LNCaP clone FGC (cell line): ENCODE results near the gene TCERG1L.

Experiments
- DNase-seq: peaks from one replicate; pipeline ENCODE4 v3.0.0-alpha.2; 2011; ENCODE audit warnings: low read depth
- H3K4me3 ChIP-seq: 2 replicates; pipeline ENCODE4 v1.5.1; 2011; ENCODE audit warnings: mild to moderate bottlenecking, low read depth, low read length, control low read depth
- TF ChIP-seq, protein P1 (sequence below): IDR thresholded peaks from 2 replicates; pipeline ENCODE4 v1.5.1; 2012; ENCODE audit warnings: mild to moderate bottlenecking; ENCODE audit not compliant: control insufficient read depth, insufficient read depth; ENCODE audit errors: extremely low read depth

The TCERG1L gene

DNA sequence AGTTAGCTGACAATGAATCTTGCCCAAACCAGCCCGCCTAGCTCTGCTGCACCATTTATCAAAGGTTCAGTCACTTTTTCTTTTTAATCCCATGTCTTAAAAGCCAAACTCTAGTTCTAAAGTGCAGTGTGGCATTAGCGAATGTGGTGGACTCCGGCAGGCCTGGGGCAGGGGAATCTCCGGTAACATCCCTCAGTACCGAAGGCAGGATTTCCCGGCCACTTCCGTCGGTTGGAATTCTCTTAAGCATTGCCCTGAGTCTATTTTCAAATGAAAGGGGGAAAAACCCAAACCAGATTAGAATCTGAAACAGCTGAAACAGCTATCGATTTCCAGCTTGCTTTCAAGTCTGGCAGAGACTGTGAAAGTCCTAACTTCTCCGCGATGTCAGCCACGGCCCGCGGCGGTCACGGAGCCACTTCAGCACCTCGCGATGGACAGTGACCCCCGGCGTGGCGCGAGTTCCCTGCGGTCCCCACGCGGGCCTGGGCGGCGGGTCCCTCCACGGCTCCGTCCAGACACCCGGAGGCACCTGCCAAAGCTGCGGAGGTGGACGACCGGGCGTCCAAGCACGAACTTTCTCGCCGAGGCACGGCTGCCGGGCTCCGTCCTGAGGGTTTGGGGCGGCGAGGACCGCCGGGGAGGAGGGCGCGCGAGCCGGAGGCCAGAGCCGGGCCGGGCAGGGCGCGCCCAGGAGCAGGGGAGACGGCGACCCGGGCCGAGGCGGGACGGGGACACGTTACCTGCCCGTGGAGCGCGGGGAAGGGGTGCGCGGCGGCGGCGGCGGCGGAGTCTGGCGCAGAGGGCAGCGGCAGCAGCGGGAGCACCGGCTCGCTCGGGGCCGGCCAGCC, 745 bp downstream of the TCERG1L start:
- H3K4me3 ChIP-seq = no peak overlapping the region
- TF ChIP-seq, protein P1, sequence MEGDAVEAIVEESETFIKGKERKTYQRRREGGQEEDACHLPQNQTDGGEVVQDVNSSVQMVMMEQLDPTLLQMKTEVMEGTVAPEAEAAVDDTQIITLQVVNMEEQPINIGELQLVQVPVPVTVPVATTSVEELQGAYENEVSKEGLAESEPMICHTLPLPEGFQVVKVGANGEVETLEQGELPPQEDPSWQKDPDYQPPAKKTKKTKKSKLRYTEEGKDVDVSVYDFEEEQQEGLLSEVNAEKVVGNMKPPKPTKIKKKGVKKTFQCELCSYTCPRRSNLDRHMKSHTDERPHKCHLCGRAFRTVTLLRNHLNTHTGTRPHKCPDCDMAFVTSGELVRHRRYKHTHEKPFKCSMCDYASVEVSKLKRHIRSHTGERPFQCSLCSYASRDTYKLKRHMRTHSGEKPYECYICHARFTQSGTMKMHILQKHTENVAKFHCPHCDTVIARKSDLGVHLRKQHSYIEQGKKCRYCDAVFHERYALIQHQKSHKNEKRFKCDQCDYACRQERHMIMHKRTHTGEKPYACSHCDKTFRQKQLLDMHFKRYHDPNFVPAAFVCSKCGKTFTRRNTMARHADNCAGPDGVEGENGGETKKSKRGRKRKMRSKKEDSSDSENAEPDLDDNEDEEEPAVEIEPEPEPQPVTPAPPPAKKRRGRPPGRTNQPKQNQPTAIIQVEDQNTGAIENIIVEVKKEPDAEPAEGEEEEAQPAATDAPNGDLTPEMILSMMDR = no peak
- DNase-seq = no peak

GRCh38 chr10:131310142-131310541, 1.4 kb downstream of the TCERG1L start:
- no peak for DNase-seq
- no peak overlapping the region for H3K4me3 ChIP-seq
- TF ChIP-seq, protein P1 = peak; percentile 35

GRCh38 chr10:131300508-131300907, 11.0 kb downstream of the TCERG1L start:
- TF ChIP-seq, protein P1 = no peak
- no peak overlapping the region for H3K4me3 ChIP-seq
- DNase-seq = no peak

- no peak for DNase-seq
- TF ChIP-seq, protein P1 = no peak
- H3K4me3 ChIP-seq = no peak overlapping the region
These were observed 20.7 kb downstream of the TCERG1L start for GRCh38 chr10:131290781-131291180.

DNA sequence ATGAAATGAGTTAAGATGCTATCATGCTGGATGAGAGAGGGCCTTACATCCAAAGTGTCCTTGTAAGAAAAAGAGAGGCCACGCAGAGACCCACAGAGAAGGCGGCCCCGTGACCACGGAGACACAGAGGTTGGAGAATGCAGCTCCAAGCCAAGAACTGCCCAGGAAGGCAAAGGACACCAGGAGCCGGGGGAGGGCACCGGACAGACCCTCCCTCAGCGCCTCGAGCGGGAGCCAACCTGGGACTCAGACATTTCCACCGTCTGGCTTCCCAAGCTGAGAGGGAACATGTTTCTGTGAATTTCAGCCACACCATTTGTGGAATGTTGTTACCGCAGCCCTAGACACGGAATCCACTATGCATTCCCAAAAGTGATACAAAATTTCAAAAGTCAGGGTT, 22.9 kb downstream of the TCERG1L start:
- TF ChIP-seq, protein P1 = no peak
- DNase-seq = no peak

GRCh38 chr10:131282961-131283360, 28.6 kb downstream of the TCERG1L start:
- TF ChIP-seq, protein P1 = no peak
- no peak overlapping the region for H3K4me3 ChIP-seq
- no peak for DNase-seq

More for the DNA sequence above, 22.9 kb downstream of the TCERG1L start:
- H3K4me3 ChIP-seq = no peak overlapping the region

GRCh38 chr10:131280101-131280500, 31.4 kb downstream of the TCERG1L start:
- H3K4me3 ChIP-seq = no peak overlapping the region
- no peak for DNase-seq
- TF ChIP-seq, protein P1 = no peak
